ENCODE results near the gene PLCB1. TPM values are rescaled to one million over a fixed set of nuclear protein-coding genes. Genes with fewer than 3 reads are reported as not detected.

The PLCB1 gene
- total RNA-seq, 1 experiment from 2014 or later, result 11.3 TPM

DNA sequence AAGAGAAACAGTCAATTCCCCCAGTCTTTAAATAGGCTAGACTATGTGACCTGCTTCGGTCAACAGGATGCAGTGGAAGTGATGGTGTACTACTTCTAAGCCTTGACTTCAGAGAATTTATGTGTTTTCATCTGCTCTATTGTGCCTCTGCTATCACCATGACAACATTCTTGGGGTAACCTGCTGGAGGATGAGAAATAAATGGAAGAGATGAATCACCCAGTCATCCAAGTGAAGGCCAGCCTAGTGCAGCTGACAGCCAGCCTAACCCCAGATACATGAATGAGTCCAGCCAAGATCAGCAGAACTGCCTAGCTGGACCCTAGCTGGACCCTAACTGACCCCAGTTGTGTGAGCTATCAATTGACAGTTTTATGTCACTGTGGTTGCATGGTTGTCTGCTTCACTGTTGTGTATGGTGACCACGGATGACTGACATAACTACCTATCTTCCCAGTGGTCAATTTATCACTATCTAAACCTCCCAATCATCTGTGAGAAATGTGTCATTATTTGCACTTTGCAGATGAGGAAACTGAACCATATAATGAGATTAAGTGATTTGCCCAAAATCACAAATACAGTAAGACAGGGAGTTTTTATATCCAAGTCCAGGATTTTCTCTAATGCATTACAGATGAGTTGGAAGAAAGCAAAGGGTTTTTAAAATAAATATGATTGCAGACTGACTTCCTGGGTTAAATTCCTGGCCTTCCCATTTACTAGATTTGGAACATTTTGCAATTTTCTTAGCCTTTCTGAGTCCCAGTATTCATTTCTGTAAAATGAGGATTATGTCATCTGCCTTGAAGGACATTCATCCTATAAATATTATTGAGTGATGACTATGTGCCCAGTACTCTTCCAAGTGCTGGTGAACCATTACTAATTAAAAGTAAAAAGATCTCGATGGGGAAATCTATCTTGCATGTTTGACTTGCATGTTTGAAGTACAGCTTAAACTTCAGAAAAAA, 800.4 kb downstream of the PLCB1 start (continued):
- TF ChIP-seq, protein P1, sequence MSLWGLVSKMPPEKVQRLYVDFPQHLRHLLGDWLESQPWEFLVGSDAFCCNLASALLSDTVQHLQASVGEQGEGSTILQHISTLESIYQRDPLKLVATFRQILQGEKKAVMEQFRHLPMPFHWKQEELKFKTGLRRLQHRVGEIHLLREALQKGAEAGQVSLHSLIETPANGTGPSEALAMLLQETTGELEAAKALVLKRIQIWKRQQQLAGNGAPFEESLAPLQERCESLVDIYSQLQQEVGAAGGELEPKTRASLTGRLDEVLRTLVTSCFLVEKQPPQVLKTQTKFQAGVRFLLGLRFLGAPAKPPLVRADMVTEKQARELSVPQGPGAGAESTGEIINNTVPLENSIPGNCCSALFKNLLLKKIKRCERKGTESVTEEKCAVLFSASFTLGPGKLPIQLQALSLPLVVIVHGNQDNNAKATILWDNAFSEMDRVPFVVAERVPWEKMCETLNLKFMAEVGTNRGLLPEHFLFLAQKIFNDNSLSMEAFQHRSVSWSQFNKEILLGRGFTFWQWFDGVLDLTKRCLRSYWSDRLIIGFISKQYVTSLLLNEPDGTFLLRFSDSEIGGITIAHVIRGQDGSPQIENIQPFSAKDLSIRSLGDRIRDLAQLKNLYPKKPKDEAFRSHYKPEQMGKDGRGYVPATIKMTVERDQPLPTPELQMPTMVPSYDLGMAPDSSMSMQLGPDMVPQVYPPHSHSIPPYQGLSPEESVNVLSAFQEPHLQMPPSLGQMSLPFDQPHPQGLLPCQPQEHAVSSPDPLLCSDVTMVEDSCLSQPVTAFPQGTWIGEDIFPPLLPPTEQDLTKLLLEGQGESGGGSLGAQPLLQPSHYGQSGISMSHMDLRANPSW (CRISPR knock-in tag; conservative IDR thresholded peaks at IDR 0.05; ENCODE audit: low read depth), result no peak

DNA sequence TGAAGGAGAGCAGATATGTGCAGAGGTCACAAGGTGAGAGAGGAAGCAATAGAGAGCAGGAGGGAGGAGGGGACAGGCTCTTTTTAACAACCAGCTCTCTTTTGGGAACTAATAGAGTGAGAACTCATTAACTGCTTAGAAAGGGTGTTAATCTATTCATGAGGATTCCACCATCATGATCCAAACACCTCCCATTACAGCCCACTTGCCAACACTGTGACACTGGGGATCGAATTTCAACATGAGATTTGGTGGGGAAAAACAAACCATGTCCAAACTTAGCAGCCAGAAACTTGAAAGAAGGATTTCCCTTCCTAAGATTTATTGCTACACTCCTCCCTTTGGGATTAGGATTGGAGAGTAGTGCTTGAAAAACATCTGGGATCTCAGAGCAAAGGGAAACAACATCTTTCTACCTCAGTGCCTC, 801.3 kb downstream of the PLCB1 start:
- Mint-ChIP-seq H3K9me3 (no peaks in the 10 kb centered on the region), H3K27me3 (ENCODE audit: low read depth) (no peaks in the 10 kb centered on the region; the same call in 1 of the 2 replicates), H3K4me1 (peaks cover 12% of the 10 kb centered on the region), H3K36me3 (no peaks in the 10 kb centered on the region), H3K4me3 (no peak overlapping the region), H3K27ac (no peak overlapping the region)
- POLR2A ChIA-PET, result no interaction called here
- no peak for TF ChIP-seq CREM (CRISPR knock-in tag; IDR thresholded peaks at IDR 0.05)
- no peak for TF ChIP-seq RELA (CRISPR knock-in tag; IDR thresholded peaks at IDR 0.05; ENCODE audit: borderline replicate concordance)
- TF ChIP-seq, protein P2, sequence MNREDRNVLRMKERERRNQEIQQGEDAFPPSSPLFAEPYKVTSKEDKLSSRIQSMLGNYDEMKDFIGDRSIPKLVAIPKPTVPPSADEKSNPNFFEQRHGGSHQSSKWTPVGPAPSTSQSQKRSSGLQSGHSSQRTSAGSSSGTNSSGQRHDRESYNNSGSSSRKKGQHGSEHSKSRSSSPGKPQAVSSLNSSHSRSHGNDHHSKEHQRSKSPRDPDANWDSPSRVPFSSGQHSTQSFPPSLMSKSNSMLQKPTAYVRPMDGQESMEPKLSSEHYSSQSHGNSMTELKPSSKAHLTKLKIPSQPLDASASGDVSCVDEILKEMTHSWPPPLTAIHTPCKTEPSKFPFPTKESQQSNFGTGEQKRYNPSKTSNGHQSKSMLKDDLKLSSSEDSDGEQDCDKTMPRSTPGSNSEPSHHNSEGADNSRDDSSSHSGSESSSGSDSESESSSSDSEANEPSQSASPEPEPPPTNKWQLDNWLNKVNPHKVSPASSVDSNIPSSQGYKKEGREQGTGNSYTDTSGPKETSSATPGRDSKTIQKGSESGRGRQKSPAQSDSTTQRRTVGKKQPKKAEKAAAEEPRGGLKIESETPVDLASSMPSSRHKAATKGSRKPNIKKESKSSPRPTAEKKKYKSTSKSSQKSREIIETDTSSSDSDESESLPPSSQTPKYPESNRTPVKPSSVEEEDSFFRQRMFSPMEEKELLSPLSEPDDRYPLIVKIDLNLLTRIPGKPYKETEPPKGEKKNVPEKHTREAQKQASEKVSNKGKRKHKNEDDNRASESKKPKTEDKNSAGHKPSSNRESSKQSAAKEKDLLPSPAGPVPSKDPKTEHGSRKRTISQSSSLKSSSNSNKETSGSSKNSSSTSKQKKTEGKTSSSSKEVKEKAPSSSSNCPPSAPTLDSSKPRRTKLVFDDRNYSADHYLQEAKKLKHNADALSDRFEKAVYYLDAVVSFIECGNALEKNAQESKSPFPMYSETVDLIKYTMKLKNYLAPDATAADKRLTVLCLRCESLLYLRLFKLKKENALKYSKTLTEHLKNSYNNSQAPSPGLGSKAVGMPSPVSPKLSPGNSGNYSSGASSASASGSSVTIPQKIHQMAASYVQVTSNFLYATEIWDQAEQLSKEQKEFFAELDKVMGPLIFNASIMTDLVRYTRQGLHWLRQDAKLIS (CRISPR knock-in tag; IDR thresholded peaks at IDR 0.05; ENCODE audit: borderline replicate concordance), result no peak
- TF ChIP-seq ZBTB21 (CRISPR knock-in tag; IDR thresholded peaks at IDR 0.05; ENCODE audit: borderline replicate concordance), result no peak
- TF ChIP-seq, protein P3, sequence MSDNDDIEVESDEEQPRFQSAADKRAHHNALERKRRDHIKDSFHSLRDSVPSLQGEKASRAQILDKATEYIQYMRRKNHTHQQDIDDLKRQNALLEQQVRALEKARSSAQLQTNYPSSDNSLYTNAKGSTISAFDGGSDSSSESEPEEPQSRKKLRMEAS (CRISPR knock-in tag; IDR thresholded peaks at IDR 0.05), result no peak
- TF ChIP-seq NFYB (CRISPR knock-in tag; conservative IDR thresholded peaks at IDR 0.05; ENCODE audit: low read depth), result no peak
- TF ChIP-seq CREB1 (CRISPR knock-in tag; IDR thresholded peaks at IDR 0.05), result no peak
- no peak for TF ChIP-seq SMAD3 (CRISPR knock-in tag; IDR thresholded peaks at IDR 0.05; ENCODE audit: borderline replicate concordance)
- TF ChIP-seq FOXJ3 (CRISPR knock-in tag; IDR thresholded peaks at IDR 0.05; ENCODE audit: borderline replicate concordance), result no peak
- CTCF ChIA-PET, result interaction anchor here (0.6 kb wide), 1 partner anchor 1134 kb away, joined by 3 read pairs; no protein-coding TSS in a partner anchor
- ATAC-seq (peak; percentile 61), DNase-seq (ENCODE audit: low spot score) (no peak)

DNA sequence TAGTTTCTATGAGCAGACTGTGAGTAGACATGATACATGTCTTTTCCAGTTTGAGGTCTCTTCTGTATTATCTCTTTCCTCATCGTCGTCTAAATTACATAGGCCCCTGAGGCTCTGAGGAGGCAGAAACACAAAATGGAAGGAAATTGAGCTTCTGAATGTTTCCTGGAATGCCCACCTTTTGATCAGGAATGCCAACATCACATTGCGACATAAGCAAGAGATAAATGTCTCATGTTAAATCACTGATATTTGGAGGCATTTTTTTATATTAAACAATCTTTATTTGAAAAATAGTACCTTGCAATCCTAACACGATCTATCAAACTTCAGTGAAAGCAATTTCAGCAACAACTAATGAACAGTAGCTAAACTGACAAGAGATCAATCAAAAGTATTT, 802.3 kb downstream of the PLCB1 start:
- CTCF ChIA-PET, result no interaction called here
- POLR2A ChIA-PET, result interaction anchor here (0.7 kb wide), 1 partner anchor 364 kb away, joined by 3 read pairs; no protein-coding TSS in a partner anchor
- no peaks in the 10 kb centered on the region for H3K36me3 Mint-ChIP-seq
- H3K27me3 Mint-ChIP-seq (ENCODE audit: low read depth), result no peaks in the 10 kb centered on the region; the same call in 1 of the 2 replicates
- H3K27ac Mint-ChIP-seq, result no peak overlapping the region
- no peak overlapping the region for H3K4me3 Mint-ChIP-seq
- H3K9me3 Mint-ChIP-seq, result no peaks in the 10 kb centered on the region
- ATAC-seq (no peak), DNase-seq (ENCODE audit: low spot score) (no peak)
- peaks cover 12% of the 10 kb centered on the region for H3K4me1 Mint-ChIP-seq
- TF ChIP-seq, protein P4, sequence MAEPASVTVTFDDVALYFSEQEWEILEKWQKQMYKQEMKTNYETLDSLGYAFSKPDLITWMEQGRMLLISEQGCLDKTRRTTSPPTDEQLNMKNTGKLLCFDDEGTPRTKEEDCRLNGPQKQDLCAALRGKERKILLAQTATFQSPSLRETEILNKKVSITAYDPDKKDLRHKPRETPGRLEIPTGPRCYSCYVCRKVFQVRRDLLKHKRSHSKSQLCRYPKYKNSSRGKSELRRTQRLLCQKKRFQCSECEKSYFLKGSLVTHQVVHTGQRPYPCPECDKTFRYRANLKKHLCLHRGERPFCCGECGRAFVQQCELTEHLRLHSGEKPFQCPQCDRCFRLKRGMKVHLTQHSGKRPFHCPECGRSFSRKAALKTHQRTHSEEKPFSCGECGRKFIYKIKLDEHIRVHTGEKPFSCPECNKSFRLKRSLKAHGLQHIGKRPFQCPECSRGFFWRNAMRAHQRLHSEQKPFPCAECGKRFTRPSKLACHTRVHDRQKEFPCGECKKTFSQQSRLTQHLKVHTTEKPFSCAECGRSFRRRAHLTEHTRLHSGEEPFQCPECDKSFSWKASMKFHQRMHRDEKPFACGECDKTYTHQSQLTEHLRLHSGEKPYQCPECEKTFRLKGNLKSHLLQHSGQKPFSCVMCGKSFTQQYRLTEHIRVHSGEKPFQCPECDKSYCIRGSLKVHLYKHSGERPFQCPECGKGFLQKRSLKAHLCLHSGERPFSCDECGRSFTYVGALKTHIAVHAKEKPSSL (CRISPR knock-in tag; conservative IDR thresholded peaks at IDR 0.05), result no peak
- TF ChIP-seq, protein P5, sequence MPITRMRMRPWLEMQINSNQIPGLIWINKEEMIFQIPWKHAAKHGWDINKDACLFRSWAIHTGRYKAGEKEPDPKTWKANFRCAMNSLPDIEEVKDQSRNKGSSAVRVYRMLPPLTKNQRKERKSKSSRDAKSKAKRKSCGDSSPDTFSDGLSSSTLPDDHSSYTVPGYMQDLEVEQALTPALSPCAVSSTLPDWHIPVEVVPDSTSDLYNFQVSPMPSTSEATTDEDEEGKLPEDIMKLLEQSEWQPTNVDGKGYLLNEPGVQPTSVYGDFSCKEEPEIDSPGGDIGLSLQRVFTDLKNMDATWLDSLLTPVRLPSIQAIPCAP (CRISPR knock-in tag; IDR thresholded peaks at IDR 0.05), result no peak
- no peak for TF ChIP-seq TCF7 (CRISPR knock-in tag; IDR thresholded peaks at IDR 0.05; ENCODE audit: low read depth)
- no peak for TF ChIP-seq MYBL2 (CRISPR knock-in tag; IDR thresholded peaks at IDR 0.05)
- TF ChIP-seq, protein P6, sequence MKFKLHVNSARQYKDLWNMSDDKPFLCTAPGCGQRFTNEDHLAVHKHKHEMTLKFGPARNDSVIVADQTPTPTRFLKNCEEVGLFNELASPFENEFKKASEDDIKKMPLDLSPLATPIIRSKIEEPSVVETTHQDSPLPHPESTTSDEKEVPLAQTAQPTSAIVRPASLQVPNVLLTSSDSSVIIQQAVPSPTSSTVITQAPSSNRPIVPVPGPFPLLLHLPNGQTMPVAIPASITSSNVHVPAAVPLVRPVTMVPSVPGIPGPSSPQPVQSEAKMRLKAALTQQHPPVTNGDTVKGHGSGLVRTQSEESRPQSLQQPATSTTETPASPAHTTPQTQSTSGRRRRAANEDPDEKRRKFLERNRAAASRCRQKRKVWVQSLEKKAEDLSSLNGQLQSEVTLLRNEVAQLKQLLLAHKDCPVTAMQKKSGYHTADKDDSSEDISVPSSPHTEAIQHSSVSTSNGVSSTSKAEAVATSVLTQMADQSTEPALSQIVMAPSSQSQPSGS (CRISPR knock-in tag; IDR thresholded peaks at IDR 0.05; ENCODE audit: borderline replicate concordance, low read depth), result no peak
- no peak for TF ChIP-seq NFYB (CRISPR knock-in tag; conservative IDR thresholded peaks at IDR 0.05; ENCODE audit: low read depth)

Measured in WTC11 (cell line).